T-helper 9 cell (primary cell): ENCODE results near the gene CALCOCO2.
"Not testable (repeated sequence)": the region's sequence is repeated elsewhere in the genome, so short reads cannot be mapped to it uniquely, and the experiment has no call there.

Source experiments
- DNase-seq: peaks from one replicate; pipeline ENCODE4 v3.0.0-alpha.2; 2020

Gene CALCOCO2

GRCh38 chr17:48825446-48826381 lies 5.1 kb upstream of the CALCOCO2 start:
- DNase-seq = no peak

- no peak for DNase-seq
Measured at GRCh38 chr17:48831549-48831883, 681 bp downstream of the CALCOCO2 start.

- no peak for DNase-seq
Measured at GRCh38 chr17:48834973-48835372, 4.1 kb downstream of the CALCOCO2 start.

GRCh38 chr17:48835971-48836370 lies 5.1 kb downstream of the CALCOCO2 start:
- DNase-seq = no peak

GRCh38 chr17:48837458-48837857 lies 6.6 kb downstream of the CALCOCO2 start:
- not testable (repeated sequence) for DNase-seq

GRCh38 chr17:48840441-48840840 lies 9.6 kb downstream of the CALCOCO2 start:
- no peak for DNase-seq

- no peak for DNase-seq
Measured at GRCh38 chr17:48841395-48841831, 10.6 kb downstream of the CALCOCO2 start.

- DNase-seq = no peak
Measured at GRCh38 chr17:48842746-48843145, 11.9 kb downstream of the CALCOCO2 start.

GRCh38 chr17:48843187-48843900 lies 12.5 kb downstream of the CALCOCO2 start:
- DNase-seq = no peak

GRCh38 chr17:48850792-48851323 lies 20.0 kb downstream of the CALCOCO2 start:
- DNase-seq = no peak

GRCh38 chr17:48854774-48855476 lies 24.1 kb downstream of the CALCOCO2 start:
- no peak for DNase-seq

GRCh38 chr17:48856122-48856821 lies 25.4 kb downstream of the CALCOCO2 start:
- DNase-seq = no peak

GRCh38 chr17:48860034-48860433 lies 29.2 kb downstream of the CALCOCO2 start:
- no peak for DNase-seq

GRCh38 chr17:48860456-48860855 lies 29.6 kb downstream of the CALCOCO2 start:
- no peak for DNase-seq

GRCh38 chr17:48868916-48869500 lies 38.2 kb downstream of the CALCOCO2 start:
- DNase-seq = no peak

GRCh38 chr17:48869821-48870318 lies 39.0 kb downstream of the CALCOCO2 start:
- no peak for DNase-seq

- DNase-seq = no peak
Measured at GRCh38 chr17:48871035-48871550, 40.3 kb downstream of the CALCOCO2 start.

- no peak for DNase-seq
Measured at GRCh38 chr17:48871551-48872351, 40.9 kb downstream of the CALCOCO2 start.

- DNase-seq = not testable (repeated sequence)
Measured at GRCh38 chr17:48872409-48872808, 41.6 kb downstream of the CALCOCO2 start.

- no peak for DNase-seq
Measured at GRCh38 chr17:48873209-48873608, 42.4 kb downstream of the CALCOCO2 start.
